ENCODE measurements around the gene RBMS1.

RBMS1 gene

DNA sequence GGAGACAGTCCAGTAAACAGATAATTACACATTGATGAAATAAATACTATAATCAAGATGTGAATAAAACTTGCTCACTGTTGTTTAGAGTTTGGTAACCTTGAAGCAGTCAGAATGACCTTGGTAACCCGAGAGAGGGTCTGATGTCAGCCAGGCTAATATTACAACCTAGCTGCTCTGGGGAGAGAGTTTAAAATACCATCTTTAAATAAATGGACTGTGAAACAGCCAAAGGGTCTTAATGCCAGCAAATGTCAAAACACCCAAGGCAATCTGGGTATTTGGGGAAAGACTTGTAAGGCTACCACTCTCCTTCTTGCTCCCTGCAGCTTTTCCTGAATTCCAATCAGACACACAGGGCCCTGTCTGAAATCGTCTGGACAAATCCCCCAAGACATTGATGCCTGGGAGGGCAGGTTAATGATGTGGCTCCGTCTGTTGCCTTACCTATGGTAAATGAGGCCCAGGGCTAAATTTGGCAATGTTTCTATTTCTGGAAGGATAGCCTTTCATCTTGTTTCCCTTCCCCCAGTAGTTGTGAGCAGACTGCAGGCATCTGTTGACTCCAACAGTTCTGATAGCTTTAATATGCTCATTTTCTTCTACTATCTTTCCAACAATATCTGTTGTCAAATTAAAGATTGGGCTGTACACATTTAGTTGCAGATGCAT lies 250.6 kb downstream of the RBMS1 start:
- no peak for DNase-seq

DNA sequence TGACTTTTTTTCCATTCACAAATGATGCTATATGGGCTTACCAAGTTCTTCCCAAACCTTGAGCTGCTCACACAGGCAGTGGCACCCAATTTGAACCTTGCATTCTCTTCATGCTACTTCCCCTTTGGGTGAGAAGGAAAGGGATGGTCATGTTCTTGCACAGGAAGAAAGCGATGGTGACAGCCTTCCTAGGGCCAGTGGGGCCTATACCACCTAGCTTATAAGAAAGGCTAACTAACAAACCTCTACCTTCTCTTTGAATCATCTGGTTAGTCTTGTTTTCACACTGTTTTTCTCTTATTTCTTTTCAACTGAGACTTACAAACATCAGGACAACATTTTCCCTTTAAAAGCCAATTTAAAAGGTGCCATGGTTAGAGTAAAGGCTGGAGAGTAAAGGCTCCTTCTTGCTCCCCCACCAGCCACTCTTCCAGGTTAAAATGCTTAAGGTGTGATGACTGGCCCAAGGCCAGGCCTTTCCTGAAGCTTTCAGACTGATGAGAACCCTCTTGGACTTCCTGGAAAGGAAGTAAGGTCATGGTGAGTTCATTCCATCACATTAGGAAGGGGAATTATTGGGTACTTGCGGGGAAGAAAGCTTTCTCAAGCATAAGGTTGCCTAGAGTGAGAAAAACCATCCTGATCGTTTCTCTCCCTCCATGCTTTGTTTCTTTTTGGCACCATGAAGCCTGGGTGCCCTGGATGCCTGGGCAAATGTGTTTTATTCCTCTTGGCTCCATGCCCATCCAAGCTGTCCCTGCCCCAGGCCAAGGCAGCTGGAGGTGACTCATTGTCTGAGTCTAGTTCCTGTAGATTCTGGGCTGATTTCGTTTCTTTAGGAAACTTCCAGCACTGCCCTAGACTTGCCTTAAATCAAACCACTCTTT lies 252.1 kb downstream of the RBMS1 start:
- no peak for DNase-seq

- DNase-seq, result no peak
These were observed 254.2 kb downstream of the RBMS1 start for GRCh38 chr2:160239436-160239835.

GRCh38 chr2:160238392-160238791 lies 255.2 kb downstream of the RBMS1 start:
- DNase-seq, result no peak

- no peak for DNase-seq
These were observed 260.6 kb downstream of the RBMS1 start for GRCh38 chr2:160232905-160233475.

- DNase-seq, result no peak
These were observed 264.0 kb downstream of the RBMS1 start for GRCh38 chr2:160229591-160229990.

DNA sequence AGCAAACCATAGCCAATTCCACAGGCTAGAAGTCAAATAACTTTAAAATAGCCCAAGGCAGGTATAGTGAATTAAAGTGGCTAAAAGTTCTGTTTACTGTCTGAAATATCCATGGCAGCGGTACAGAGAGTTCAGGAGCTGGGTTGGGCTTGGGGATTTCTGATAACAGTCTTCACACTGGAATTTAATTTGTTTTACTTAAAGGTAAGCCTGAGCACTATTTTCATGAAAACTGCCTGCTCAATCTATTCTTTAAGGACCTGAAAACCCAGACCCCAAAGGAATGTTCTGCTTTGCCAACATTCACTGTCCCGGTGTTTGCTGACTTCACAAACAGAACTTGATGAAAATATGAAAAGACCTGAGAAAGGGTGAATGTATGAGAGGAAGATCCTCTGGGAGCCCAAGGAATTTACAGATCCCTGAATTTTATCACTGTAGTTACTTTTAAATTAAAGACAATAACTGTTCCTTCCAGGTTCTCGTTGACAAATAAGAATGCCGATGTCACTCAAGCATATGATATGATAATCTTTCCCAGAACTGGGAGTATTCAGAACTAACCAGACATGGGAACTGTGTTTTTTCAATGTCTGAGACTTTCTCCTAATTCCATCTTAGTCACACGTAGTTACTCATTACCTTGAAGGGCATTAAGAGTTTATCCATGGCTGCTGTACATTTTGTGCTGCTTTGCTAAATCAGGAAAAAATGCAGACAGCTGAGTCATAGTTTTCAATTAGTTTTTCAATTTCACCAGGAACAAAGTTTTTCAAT lies 265.3 kb downstream of the RBMS1 start:
- no peak for DNase-seq

DNA sequence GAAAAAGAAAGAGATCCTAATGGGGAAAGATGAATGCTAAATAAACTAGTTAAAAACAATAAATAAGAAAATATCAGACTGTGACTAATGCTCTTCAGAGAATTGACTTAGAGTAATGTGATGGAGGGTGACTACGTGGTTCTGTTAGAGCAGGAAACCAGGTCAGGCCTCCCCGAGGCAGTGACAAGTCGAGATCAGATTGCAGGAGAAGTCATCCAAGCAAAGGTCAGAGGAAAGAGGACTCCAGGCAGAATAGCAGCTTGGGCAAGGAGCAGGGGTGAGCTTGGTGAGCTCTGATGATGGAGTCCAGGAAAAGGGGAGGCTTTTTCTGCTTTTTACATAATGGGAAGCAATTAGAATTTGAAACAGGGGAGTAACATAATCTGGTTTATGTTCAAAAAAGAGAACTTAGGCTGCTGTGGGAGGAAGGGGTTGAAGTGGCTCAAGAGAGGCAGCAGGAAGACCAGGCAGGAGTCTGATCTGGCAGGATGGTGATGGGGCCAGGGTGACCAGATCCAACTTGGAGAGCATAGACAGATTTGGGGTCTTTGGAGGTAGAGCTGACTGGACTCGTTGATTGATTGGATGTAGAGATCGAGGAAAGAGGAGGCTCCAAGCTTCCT lies 266.2 kb downstream of the RBMS1 start:
- no peak for DNase-seq

- no peak for DNase-seq
These were observed 267.2 kb downstream of the RBMS1 start for GRCh38 chr2:160226367-160226766.

DNA sequence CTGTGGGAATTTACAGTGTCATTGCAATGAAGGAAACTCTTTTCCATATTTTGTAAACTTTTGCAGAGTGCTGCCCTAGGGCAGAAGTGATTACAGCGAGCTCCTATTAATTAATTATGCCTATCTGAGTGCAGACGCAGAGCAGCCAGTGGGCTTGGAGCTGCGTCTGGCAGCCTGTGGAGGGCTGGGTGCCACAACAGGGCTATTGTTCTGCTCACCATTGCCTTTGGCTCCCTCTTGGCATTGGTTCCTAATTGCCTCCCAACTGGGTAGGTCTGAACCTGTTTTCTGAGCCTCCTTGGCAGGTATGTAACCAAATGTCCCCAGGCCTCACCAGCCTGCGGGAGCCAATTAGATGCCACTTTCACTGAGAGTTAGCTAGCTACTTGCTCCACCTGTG lies 267.9 kb downstream of the RBMS1 start:
- no peak for DNase-seq

GRCh38 chr2:160224507-160224906 lies 269.1 kb downstream of the RBMS1 start:
- no peak for DNase-seq

DNA sequence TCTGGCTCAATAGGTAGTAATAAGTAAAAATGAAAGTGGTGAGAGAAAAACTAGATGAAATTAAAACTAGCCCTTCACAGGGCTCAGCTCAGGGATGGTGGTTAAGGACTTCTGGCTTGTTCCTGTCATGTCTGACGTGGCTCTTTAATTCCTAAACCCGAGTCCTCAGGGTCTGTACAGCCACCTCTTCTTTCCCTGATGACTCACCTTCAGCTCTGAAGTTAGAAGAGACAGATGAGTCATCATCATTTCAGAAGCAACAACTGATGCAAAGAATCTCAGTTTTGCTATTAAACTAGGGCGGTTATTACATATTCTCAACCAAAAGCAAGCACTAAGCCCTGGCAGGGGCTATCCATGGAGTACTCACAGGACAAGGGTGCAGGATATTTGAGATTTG lies 269.5 kb downstream of the RBMS1 start:
- no peak for DNase-seq

DNA sequence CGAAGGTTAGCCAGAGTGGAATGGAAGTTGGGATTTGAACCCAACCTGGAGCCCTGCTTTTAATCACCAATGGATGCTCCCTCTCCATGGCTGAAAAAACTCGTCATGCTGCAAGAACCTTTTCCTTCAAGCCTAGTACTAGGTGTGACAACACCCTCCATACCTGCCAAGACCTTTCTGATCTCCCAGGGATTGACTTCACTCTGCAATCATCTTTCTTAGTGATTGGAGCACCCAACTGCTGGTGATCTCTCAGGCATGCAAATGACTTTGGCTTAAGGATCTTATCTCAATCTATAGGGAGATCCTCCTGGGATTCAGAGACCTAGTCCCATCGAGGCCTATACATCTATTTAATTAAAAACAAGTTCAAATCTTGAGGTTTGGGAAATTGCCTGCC lies 270.0 kb downstream of the RBMS1 start:
- DNase-seq, result no peak

GRCh38 chr2:160222546-160223283 lies 270.9 kb downstream of the RBMS1 start:
- DNase-seq, result no peak

All from NCI-H187 (cell line).